ENCODE measurements around the gene NDUFB8.

The NDUFB8 gene

GRCh38 chr10:100480002-100480401, 49.7 kb downstream of the NDUFB8 start:
- DNase-seq (ENCODE audit: low spot score) (no peak), ATAC-seq (ENCODE audit: low read depth) (no peak)
- Histone ChIP-seq H3K9me3 (ENCODE audit: severe bottlenecking) (no peaks in the 10 kb centered on the region), H3K27me3 (ENCODE audit: insufficient read depth, poor library complexity, severe bottlenecking) (peaks cover 46% of the 10 kb centered on the region), H3K36me3 (ENCODE audit: low read depth) (no peaks in the 10 kb centered on the region), H3K27ac (ENCODE audit: poor library complexity, severe bottlenecking) (no peak overlapping the region), H3K4me1 (ENCODE audit: insufficient read depth, poor library complexity, severe bottlenecking) (no peaks in the 10 kb centered on the region), H3K4me3 (ENCODE audit: severe bottlenecking) (no peak overlapping the region)
- TF ChIP-seq, protein P1, sequence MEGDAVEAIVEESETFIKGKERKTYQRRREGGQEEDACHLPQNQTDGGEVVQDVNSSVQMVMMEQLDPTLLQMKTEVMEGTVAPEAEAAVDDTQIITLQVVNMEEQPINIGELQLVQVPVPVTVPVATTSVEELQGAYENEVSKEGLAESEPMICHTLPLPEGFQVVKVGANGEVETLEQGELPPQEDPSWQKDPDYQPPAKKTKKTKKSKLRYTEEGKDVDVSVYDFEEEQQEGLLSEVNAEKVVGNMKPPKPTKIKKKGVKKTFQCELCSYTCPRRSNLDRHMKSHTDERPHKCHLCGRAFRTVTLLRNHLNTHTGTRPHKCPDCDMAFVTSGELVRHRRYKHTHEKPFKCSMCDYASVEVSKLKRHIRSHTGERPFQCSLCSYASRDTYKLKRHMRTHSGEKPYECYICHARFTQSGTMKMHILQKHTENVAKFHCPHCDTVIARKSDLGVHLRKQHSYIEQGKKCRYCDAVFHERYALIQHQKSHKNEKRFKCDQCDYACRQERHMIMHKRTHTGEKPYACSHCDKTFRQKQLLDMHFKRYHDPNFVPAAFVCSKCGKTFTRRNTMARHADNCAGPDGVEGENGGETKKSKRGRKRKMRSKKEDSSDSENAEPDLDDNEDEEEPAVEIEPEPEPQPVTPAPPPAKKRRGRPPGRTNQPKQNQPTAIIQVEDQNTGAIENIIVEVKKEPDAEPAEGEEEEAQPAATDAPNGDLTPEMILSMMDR (IDR thresholded peaks at IDR 0.05; ENCODE audit: poor library complexity, severe bottlenecking) = no peak

GRCh38 chr10:100479037-100479436, 50.6 kb downstream of the NDUFB8 start:
- Histone ChIP-seq H3K27ac (ENCODE audit: poor library complexity, severe bottlenecking) (no peak overlapping the region), H3K4me3 (ENCODE audit: severe bottlenecking) (no peak overlapping the region), H3K4me1 (ENCODE audit: insufficient read depth, poor library complexity, severe bottlenecking) (no peaks in the 10 kb centered on the region), H3K36me3 (ENCODE audit: low read depth) (no peaks in the 10 kb centered on the region), H3K27me3 (ENCODE audit: insufficient read depth, poor library complexity, severe bottlenecking) (peaks cover 46% of the 10 kb centered on the region), H3K9me3 (ENCODE audit: severe bottlenecking) (no peaks in the 10 kb centered on the region)
- DNase-seq (ENCODE audit: low spot score) (no peak), ATAC-seq (ENCODE audit: low read depth) (no peak)
- TF ChIP-seq, protein P1 (IDR thresholded peaks at IDR 0.05; ENCODE audit: poor library complexity, severe bottlenecking) = no peak

DNA sequence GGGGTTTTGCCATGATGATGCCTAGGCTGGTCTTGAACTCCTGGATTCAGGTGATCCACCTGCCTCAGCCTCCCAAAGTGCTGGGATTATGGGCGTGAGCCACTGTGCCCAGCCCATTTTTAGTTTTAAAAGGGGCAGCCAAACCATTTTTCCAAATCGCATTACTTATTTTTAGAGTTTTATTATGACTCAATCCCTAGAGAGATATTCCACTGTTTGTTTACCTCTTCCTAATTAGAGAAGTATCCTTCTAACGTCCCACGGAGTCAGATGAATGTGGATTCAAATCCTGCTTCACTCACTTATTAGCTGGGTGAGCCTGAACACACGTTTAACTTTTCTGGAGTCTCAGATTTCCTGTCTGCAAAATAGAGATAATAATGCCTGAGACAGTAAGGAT, 51.7 kb downstream of the NDUFB8 start:
- H3K27me3 ChIP-seq (ENCODE audit: insufficient read depth, poor library complexity, severe bottlenecking) = peaks cover 40% of the 10 kb centered on the region

More for the DNA sequence above, 51.7 kb downstream of the NDUFB8 start:
- Histone ChIP-seq H3K4me1 (ENCODE audit: insufficient read depth, poor library complexity, severe bottlenecking) (no peaks in the 10 kb centered on the region), H3K27ac (ENCODE audit: poor library complexity, severe bottlenecking) (no peak overlapping the region), H3K9me3 (ENCODE audit: severe bottlenecking) (no peaks in the 10 kb centered on the region), H3K36me3 (ENCODE audit: low read depth) (no peaks in the 10 kb centered on the region), H3K4me3 (ENCODE audit: severe bottlenecking) (no peak overlapping the region)
- TF ChIP-seq, protein P1 (IDR thresholded peaks at IDR 0.05; ENCODE audit: poor library complexity, severe bottlenecking) = no peak
- ATAC-seq (ENCODE audit: low read depth) (no peak), DNase-seq (ENCODE audit: low spot score) (no peak)
